ENCODE data around the gene CD47.

- TF ChIP-seq POLR2A (IDR thresholded peaks at IDR 0.05) (no peak), CTCF (IDR thresholded peaks at IDR 0.05) (no peak)
Observed at GRCh38 chr3:108017587-108017986, 73.2 kb downstream of the CD47 start.
